Bronchial epithelial cell (primary cell): Measurements from ENCODE around the gene FOXP3. TPM values are rescaled to one million over a fixed set of nuclear protein-coding genes. Genes with fewer than 3 reads are reported as not detected.

ENCODE experiments used
- DNase-seq: peaks from one replicate; pipeline ENCODE4 v3.0.0-alpha.2; 2010; ENCODE audit warnings: low read depth
- FAIRE-seq: peaks from 2 replicates; lab custom pipeline; 2011; peaks lifted over from hg19 to GRCh38; lab: Jason Lieb, UNC
- H3K27me3 ChIP-seq: 2 replicates; pipeline ENCODE4 v1.5.1; 2011; ENCODE audit warnings: low read length; ENCODE audit not compliant: control insufficient read depth, insufficient read depth
- H3K36me3 ChIP-seq: 2 replicates; pipeline ENCODE4 v1.5.1; 2011; ENCODE audit warnings: low read length; ENCODE audit not compliant: control insufficient read depth, insufficient read depth
- H3K4me3 ChIP-seq: 2 replicates; pipeline ENCODE4 v1.5.1; 2011; ENCODE audit warnings: mild to moderate bottlenecking, low read depth, low read length, control low read depth
- total RNA-seq: library from RNA; depleted of rRNA; stranded (reverse); fragments of >200 nt; gene quantifications from 2 replicates; pipeline ENCODE4 v1.2.1, GENCODE V29; 2014
- TF ChIP-seq, protein P1 (sequence below): IDR thresholded peaks from 2 replicates; pipeline ENCODE4 v1.5.1; 2011; ENCODE audit warnings: mild to moderate bottlenecking, moderate library complexity, low read length, control low read depth, inconsistent platforms; ENCODE audit not compliant: insufficient read depth, severe bottlenecking

Gene FOXP3
- total RNA-seq, 1 donor from 2014 or later: not detected

DNA sequence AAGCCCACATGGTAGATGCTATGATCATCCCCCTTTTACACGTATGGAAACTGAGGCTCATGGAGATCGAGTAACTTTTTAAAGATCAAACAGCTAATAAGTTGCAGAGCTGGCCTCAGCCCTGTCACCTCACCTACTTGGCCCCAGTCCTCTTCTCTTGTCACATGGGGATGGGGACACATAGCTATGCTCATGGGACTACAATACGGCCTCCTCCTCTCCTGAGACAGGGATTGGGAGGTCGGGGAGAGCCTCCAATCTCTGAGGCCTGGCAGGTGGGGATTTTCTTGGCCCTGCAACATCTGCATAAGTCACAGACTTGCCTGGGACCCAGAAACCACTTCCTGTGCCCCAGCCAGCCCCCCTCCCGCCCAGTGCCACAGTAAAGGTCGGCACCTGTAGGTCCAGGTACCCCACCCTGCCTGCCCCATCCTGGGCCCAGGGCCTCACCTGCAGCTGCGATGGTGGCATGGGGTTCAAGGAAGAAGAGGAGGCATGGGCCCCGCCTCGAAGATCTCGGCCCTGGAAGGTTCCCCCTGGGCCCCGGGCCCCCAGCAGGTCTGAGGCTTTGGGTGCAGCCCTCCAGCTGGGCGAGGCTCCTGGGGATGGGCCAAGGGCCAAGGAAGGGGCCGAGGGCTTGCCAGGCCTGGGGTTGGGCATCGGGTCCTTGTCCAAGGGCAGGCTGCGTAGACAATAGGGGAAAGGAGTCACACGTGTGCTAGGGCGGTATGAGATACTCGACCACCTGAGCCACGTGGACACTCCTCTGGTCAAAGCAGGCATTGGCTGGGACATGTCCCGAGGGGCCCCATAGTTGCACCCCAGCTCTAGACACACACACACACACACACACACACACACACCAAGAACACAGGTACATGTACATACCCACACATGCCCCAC lies 6.4 kb downstream of the FOXP3 start:
- TF ChIP-seq, protein P1, sequence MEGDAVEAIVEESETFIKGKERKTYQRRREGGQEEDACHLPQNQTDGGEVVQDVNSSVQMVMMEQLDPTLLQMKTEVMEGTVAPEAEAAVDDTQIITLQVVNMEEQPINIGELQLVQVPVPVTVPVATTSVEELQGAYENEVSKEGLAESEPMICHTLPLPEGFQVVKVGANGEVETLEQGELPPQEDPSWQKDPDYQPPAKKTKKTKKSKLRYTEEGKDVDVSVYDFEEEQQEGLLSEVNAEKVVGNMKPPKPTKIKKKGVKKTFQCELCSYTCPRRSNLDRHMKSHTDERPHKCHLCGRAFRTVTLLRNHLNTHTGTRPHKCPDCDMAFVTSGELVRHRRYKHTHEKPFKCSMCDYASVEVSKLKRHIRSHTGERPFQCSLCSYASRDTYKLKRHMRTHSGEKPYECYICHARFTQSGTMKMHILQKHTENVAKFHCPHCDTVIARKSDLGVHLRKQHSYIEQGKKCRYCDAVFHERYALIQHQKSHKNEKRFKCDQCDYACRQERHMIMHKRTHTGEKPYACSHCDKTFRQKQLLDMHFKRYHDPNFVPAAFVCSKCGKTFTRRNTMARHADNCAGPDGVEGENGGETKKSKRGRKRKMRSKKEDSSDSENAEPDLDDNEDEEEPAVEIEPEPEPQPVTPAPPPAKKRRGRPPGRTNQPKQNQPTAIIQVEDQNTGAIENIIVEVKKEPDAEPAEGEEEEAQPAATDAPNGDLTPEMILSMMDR: no peak
- H3K27me3 ChIP-seq: no peaks in the 10 kb centered on the region
- DNase-seq (no peak), FAIRE-seq (no peak)
- no peaks in the 10 kb centered on the region for H3K36me3 ChIP-seq
- no peak overlapping the region for H3K4me3 ChIP-seq

GRCh38 chrX:49257074-49257790 lies 7.3 kb downstream of the FOXP3 start:
- DNase-seq (no peak), FAIRE-seq (no peak)
- no peaks in the 10 kb centered on the region for H3K27me3 ChIP-seq
- H3K4me3 ChIP-seq: no peak overlapping the region
- no peaks in the 10 kb centered on the region for H3K36me3 ChIP-seq
- TF ChIP-seq, protein P1: no peak

GRCh38 chrX:49256268-49256995 lies 8.1 kb downstream of the FOXP3 start:
- FAIRE-seq (no peak), DNase-seq (no peak)
- TF ChIP-seq, protein P1: no peak
- no peak overlapping the region for H3K4me3 ChIP-seq
- no peaks in the 10 kb centered on the region for H3K27me3 ChIP-seq
- H3K36me3 ChIP-seq: no peaks in the 10 kb centered on the region

- no peaks in the 10 kb centered on the region for H3K36me3 ChIP-seq
- TF ChIP-seq, protein P1: no peak
- FAIRE-seq (no peak), DNase-seq (no peak)
- H3K4me3 ChIP-seq: no peak overlapping the region
- H3K27me3 ChIP-seq: no peaks in the 10 kb centered on the region
Observed at GRCh38 chrX:49254639-49255038, 9.9 kb downstream of the FOXP3 start.

GRCh38 chrX:49251325-49251724 lies 13.2 kb downstream of the FOXP3 start:
- no peak for DNase-seq
- Histone ChIP-seq H3K36me3 (peaks cover 2% of the 10 kb centered on the region), H3K27me3 (no peaks in the 10 kb centered on the region), H3K4me3 (no peak overlapping the region)
- TF ChIP-seq, protein P1: no peak
- FAIRE-seq: no peak
